ENCODE measurements around the gene DNAJC11.
"Not testable (repeated sequence)": the region's sequence is repeated elsewhere in the genome, so short reads cannot be mapped to it uniquely, and the experiment has no call there.

DNAJC11 gene

GRCh38 chr1:6694121-6694713 lies 7.4 kb downstream of the DNAJC11 start:
- DNase-seq, result no peak

DNA sequence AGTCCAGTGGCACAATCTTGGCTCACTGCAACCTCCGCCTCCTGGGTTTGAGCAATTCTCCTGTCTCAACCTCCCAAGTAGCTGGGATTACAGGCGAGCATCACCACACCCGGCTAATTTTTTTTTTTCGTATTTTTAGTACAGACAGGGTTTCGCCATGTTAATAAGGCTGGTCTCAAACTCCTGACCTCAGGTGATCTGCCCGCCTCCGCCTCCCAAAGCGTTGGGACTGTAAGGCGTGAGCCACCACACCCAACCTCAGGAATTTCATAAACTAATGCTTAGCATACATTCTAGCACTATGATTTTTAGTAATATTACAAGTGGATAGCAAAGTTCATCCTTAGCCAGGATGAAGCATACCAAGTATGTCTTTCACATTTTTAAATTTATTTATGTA lies 8.7 kb downstream of the DNAJC11 start:
- DNase-seq, result no peak

DNA sequence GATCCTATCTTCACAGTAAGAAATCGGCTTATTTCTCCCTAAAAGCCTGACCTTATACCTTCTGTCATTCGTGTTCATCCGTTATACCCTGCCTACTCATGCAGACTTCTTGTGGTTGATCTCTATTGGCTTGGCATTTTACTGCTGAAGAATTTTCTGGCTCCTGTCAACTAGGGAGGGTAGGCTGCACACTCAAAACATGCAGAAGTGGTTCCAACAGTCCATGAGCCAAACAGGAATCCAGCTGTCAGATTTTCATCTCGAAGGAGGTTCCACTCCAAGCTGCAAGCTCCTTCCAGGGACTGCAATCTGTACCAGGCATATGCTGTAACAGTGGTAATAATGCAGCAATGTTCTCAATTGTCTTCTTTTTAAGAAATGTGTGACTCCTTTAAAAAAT lies 10.1 kb downstream of the DNAJC11 start:
- no peak for DNase-seq

DNA sequence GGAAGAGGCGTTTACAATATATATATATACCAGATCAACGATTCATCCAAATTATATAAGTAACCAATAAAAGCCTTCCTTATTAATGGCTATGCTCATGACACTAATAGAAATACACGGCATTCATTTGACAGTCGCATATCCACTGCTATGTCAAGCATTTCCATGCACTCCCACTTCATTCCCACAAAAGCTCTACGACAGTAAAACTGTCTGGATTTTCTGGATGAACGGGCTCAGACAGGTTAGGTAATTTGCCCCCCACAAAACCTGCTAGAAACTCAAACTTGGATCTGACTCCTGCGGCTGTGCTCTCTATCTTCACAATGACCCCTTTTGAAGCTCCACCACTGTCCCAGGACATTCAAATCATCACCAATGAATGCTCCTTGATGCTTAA lies 11.4 kb downstream of the DNAJC11 start:
- no peak for DNase-seq

GRCh38 chr1:6688757-6689156 lies 12.9 kb downstream of the DNAJC11 start:
- DNase-seq, result no peak

- no peak for DNase-seq
Observed at GRCh38 chr1:6688001-6688400, 13.6 kb downstream of the DNAJC11 start.

DNA sequence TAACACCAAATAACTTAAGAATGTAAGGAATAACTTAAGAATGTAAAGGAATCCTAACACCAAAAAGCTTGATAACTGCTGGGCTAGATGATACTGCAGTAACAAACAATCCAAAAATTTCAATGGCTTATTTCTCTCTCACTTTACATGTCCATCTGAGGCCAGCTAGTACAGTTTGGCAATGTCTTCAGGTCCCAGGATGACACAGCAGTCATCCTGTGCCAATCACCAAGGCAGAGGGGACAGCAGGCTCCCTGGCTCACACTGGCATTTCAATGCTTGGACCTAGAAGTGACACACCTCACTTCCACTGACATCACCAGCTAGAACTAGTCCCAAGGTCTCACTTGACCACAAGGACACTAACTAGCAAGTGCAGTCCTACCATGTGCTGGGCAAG lies 15.3 kb downstream of the DNAJC11 start:
- DNase-seq, result no peak

- DNase-seq, result no peak
Observed at GRCh38 chr1:6685381-6685780, 16.2 kb downstream of the DNAJC11 start.

DNA sequence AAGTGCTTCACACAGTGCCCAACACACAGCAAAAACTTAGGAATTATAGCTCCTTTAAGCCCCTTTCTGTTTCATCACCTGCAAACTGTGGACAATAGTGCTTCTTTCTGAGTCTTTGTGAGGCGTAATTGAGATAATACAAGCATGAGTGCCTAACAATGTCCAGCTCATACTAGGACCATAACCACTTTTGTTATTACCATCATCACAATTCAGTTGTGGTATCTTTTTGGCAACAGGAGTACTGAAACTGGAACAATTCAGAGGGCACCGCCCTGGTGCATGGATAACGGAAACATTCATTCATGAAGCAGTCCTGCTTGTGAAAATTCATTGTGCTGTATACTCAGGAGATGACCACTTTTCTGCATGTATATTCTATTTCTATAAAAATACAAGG lies 18.2 kb downstream of the DNAJC11 start:
- no peak for DNase-seq

DNA sequence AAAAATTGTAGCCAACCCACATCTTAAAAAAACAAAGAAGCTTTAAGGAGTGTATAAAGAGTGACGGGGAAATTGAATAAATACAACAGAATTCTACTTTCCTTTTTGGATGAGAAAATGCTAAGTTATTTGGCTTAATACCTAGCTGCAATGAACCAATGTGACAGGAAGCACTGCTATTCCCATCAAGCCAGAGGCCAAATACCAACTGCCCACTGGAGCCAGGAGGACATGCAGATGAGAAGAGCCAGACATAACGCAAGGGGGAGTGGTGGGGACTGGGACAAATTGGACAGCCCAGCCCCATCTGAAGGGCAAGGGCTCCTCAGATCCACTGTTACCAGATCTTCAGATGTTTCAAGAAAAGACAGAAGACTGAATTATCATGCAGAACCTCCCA lies 25.7 kb downstream of the DNAJC11 start:
- DNase-seq, result no peak

GRCh38 chr1:6674771-6675170 lies 26.8 kb downstream of the DNAJC11 start:
- no peak for DNase-seq

- no peak for DNase-seq
Observed at GRCh38 chr1:6673816-6674398, 27.7 kb downstream of the DNAJC11 start.

- no peak for DNase-seq
Observed at GRCh38 chr1:6672558-6672957, 29.1 kb downstream of the DNAJC11 start.

GRCh38 chr1:6668503-6668902 lies 33.1 kb downstream of the DNAJC11 start:
- DNase-seq, result no peak

DNA sequence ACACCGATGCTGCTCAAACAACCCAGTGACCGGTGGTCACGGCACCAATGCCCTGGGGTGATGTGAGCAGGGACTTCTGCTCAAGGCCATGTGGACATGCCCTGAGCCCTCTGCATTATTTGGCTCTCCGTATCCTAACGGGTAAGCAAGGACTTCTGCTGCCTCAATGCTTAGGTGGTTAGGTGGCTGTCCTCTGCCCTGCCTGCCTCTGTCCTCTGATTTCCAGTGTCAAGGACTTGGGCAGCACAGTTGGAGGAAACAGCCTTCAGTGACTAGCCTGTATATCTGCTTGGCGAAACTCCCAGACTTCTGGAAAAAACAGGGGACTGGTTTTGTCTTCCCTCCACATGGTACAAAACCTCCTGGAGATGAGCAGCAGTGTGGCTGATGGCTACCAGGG lies 34.5 kb downstream of the DNAJC11 start:
- no peak for DNase-seq

DNA sequence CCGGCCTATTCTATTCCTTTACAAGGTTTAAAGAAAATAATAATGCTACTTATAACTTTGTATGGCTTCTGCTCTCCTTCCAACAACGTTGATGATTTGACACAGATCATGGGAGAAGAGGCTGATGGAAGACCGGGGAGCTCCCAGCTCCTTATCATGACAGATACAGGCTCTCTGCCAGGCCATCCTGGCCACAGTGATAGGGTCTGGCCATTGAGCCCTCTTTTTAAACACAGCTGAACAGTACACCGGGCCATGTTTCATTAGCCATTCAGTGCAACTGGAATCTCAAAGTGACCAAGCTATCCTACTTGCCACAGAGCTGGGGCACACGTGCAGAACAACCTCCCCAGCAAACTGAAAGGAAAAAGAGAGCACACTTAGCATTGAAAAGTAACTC lies 34.9 kb downstream of the DNAJC11 start:
- no peak for DNase-seq

DNA sequence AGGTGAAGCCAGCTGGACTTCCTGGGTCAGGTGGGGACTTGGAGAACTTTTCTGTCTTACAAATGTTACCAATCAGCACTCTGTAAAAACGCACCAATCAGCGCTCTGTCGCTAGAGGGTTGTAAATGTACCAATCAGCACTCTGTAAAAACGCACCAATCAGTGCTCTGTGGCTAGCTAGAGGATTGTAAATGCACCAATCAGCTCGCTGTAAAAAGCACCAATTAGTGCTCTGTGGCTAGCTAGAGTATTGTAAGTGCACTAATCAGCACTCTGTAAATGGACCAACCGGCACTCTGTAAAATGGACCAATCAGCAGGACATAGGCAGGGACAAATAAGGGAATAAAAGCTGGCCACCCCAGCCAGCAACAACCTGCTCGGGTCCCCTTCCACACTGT lies 39.1 kb downstream of the DNAJC11 start:
- DNase-seq, result not testable (repeated sequence)

DNA sequence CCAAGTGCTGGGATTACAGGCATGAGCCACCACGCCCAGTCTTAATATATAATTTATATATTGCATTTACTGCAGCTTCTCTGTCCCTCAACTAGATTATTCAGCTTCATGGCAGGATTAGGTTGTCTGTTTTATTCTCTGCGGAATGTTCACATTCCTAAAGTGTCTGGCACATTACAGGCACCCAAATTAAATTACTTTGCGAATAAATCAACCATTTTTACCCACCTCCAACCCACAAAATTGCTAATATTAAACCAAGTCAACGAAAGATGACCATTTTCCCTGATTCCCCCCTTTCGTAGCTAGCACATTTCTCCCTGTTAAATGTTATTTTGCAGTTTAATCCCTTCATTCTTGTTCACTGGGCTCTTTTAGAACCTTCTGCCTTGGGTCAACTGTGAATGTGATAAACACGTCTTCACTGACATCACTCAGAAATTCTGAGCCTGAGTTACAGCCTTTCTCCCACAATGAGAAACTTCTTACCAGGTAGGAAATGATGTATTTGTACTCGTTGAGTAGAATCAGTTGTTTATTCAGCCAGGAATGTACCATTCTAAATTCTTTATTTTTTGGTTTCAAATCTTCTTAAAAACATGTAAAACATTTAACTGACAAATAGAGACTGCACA lies 41.1 kb downstream of the DNAJC11 start:
- no peak for DNase-seq

DNA sequence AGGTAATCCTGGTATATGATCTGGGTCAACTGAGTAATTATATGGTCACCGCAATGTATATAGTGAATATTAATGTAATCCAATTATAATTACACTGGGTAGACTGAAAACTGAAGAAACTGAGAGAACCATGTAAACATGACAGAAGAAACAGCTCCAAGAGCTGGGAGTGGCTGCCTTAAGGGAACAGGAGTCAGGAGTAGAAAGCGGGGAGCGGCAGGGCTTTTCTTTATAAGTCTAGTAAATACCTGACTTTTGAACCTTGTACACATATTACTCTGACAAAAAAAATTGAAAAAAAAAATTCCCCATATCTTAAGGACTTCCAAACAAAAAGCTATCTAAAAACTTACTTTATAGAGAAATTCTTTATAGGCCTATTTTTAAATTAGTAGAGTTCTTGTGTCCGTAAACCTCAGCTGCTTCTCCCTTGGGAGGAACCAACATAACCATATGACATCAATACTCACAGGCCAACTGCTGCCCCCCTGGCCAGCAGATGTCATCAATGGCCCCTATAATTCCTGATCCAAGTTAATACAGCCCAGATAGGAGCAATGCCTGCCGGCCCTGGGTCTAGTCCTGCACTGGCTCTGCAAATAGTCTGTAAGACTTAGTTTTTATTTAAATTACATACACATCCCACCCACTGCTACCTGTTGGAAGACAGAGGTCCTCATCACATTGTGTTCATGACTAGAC lies 43.1 kb downstream of the DNAJC11 start:
- DNase-seq, result no peak

DNA sequence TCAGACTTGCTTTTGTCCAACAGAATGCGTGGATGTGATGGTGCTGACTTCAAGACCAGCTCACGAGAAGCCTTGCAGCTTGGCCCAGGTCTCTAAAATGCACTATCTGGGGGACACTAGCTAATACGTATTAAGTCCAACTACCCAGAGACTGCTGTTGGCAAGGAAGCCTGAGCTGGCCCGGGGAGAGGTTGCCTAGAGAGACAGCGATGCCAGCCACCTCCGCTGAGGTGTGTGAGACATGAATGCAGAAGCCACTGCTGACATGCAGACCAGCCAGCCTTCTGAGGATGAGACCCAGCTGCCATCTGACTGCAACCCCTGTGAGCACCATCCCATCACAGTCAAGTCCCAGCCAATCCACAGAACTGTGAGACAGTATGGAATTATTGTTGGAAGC lies 44.5 kb downstream of the DNAJC11 start:
- DNase-seq, result no peak

DNA sequence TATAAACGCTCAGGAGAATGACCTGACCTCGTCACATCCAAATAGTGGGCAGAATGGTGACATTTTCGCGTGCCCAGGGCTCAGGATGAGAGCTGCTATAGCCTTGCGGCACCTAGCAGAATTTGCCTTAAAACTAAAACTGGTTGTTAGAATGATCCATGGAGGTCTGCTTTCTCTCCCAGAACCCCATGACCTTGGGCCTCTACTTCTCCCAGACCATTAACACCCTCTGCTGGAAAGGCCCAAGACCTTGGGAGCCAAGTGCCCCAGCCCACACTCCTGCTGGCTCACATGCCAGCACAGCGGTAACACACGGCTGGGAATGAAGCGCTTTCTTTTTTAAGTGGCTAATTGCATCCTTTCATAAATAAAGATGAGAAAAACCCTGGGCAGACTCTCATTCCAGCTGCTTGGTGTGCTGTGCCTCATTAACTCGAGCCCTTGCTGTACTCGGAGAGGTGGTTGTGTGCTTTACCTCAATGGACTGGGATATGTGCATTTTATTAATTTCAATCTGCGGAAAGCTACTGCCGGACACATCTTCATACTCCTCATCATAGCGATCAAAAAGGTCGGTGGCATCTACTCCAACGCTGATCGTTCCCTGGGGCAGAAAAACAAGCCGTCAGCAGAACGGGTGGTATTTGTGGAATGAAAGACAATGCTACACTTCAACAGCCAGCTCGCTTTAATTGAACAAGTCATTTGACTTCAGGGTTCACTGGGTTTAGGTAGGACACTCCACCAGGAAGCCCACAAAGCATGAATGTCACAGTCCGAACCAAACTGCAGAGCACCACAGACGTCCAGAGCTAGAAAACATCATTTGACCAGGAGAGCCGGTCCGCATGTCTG lies 48.0 kb downstream of the DNAJC11 start:
- DNase-seq, result no peak

DNA sequence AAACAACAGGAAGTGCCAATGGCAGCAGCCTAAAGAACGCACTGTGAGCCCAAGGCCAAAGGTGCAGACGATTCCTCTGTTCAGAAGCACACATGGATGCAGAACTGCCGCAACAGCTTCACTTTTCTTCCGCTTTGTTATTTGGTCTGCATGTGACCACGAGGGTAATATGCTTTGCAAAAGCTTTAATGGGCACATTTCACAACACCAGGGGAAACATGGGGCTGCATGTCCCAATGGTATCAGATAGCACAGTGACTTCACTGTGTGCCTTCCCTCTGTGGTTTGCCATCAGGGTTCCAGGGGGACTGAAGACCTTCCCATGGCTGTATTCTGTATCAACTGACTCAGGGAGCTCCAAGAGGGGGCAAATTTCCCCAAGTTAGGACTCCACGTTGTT lies 48.6 kb downstream of the DNAJC11 start:
- DNase-seq, result no peak

- no peak for DNase-seq
Observed at GRCh38 chr1:6651909-6652308, 49.7 kb downstream of the DNAJC11 start.

Data from activated CD8-positive, alpha-beta memory T cell treated with anti-CD3 and anti-CD28 coated beads, Interleukin-2, amount 50 U/mL, for 4 hours (primary cell).